Sigmoid colon (tissue), 4 donors: ENCODE data around the gene ECT2.

Source experiments
- CTCF ChIP-seq, 4 experiments: fragments of 450-650 bp in 3 of 4; fragments of 200-600 bp in 1 of 4; IDR thresholded peaks; one replicate each; pipeline ENCODE4 v1.5.1; 2016 to 2019; ENCODE audit warnings: antibody characterized with exemption in 4 of 4, mild to moderate bottlenecking in 3 of 4, moderate library complexity in 2 of 4
- EP300 ChIP-seq, 4 donors: sonication (generic); formaldehyde crosslinking; IDR thresholded peaks; one replicate each; pipeline ENCODE4 v1.6.1; 2017; ENCODE audit warnings: antibody characterized with exemption in 4 of 4
- POLR2A ChIP-seq, 2 donors: fragments of 450-650 bp; IDR thresholded peaks; one replicate each; pipeline ENCODE4 v1.6.1; 2016; ENCODE audit warnings: antibody characterized with exemption in 2 of 2, mild to moderate bottlenecking in 2 of 2, moderate library complexity in 2 of 2
- POLR2AphosphoS5 ChIP-seq, 4 donors: sonication (generic); formaldehyde crosslinking; IDR thresholded peaks; one replicate each; pipeline ENCODE4 v1.6.1; 2017; ENCODE audit warnings: antibody characterized with exemption in 4 of 4

- TF ChIP-seq POLR2A (IDR thresholded peaks at IDR 0.05) (no peak), CTCF (IDR thresholded peaks at IDR 0.05) (peak in 1 of 4 experiments; percentile 3), POLR2AphosphoS5 (IDR thresholded peaks at IDR 0.05) (no peak), EP300 (IDR thresholded peaks at IDR 0.05) (no peak)
These were observed 39.1 kb upstream of the ECT2 start for GRCh38 chr3:172711454-172711795.
